Stimulated activated CD4-positive, alpha-beta T cell treated with anti-CD3 and anti-CD28 coated beads, Interleukin-1b, Interleukin-23, amount 100 ng/mL, for 48 hours (primary cell): ENCODE results near the gene CHD9NB.
A peak's percentile ranks its signal among the peaks of the same experiment; 100 is the strongest.
"Not testable (repeated sequence)": the region's sequence is repeated elsewhere in the genome, so short reads cannot be mapped to it uniquely, and the experiment has no call there.

Experiments
- DNase-seq: peaks from one replicate; pipeline ENCODE4 v3.0.0-alpha.2; 2020

CHD9NB gene

GRCh38 chr16:53082509-53082908, 29.8 kb upstream of the CHD9NB start:
- DNase-seq: no peak

DNA sequence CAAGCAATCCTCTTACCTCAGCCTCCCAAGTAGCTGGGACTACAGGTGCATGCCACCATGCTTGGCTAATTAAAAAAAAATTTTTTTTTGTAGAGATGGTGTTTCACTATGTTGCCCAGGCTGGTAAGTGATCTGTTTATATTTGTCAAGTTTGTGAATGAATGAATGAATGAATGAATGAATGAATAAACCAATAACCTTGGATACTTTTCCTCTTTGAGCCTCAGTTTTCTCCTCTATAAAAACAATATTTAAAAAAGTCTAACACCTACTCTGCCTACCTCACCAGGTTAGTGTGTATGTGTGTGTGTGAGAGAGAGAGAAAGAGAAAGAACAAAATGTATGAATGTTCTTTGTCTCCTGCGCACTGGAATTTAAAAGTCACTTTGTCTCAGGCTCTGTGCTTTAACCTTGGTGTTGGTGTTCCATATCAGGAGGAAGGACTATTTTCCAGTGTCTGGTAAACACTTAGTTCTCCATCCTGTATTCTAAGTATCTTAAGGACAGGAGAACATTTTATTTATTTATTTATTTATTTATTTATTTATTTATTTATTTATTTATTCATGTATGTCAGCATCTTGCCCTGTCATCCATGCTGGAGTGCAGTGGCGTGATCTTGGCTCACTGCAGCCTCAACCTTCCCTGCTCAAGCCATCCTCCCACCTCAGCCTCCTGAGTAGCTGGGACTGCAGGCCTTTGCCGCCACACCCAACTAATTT, 29.1 kb upstream of the CHD9NB start:
- no peak for DNase-seq

DNA sequence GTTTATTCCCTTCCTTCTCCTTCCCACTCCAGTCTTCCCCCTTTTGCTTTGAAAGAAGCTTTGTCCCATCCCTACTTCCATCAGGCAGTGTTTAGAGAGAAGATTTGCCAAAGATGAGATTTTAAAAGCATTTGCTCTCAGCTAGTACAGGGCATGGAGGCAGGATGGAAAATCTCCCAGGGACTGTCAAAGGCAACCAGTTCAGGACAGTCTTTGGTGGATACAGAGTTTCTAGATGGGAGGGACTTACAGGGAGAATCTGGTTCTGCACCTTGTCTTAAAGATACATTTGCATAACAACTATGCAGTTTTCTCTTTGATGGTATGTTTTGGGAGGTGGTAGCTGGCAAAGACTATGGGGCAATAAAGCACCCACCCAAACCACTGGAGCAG, 28.3 kb upstream of the CHD9NB start:
- no peak for DNase-seq

DNA sequence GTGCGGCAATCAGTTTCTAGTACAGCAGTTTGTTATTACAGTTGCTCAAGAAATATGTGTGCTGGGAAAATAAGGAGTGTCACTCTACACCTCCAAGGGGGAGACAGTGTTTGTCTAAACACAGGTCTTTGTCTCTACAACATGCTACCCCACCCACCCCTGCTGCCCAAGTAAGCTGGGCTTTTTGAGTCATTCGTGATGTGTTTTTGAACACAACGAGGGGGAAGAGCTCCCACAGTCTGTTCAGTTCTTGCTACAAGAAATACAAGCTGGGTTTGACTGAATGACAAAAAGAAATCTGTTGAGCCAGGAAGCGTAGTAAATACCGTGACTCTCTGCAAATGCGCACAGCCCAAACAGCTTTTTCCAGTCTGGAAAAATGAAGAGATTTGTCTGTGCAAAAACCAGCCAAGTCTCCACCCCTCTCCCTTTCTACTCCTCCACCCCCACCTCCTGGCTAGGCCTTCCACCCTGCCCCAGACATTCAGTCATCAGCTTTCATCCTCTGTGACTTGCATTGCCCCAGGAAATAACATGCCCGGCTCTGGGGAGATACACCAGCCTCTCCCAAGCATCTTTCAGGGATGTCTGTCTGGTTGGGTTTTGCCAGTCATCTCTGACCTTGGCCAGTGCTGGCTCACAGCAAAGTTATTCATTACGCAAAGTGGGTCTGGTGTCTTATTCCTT, 27.8 kb upstream of the CHD9NB start:
- no peak for DNase-seq

DNA sequence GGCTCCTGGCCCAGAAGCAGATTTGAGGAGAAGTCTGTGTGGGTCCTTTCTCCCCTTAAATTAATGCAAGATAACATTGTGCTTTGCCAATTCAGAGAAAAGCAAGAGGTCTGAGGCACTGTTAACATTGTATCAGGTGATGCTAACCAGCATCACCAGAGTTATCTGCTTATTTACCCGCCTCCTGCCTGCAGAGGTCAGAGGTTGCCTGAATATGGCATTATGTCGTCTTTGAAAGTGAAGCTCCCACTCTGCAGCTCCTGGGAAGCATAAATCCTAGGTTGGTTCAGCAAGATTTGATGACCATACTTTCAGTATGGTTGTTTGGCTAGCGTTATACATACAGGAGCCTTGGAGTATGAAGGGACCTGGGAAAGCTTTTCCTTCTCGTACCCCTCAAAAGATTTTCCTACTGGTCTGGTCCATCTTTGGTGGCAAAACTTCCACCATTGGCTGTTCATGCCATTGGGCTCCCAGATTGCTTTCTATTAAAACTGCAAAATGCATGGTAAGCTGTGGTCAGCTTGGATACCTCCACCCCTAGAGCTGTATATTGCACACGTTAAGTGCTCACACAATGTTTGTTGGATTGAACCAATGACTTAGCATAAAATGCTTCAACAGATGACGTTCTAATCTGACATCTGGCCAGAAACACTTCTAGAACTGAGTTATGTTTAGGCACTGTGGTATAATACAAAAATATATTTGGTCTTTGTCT, 26.2 kb upstream of the CHD9NB start:
- DNase-seq: no peak

DNA sequence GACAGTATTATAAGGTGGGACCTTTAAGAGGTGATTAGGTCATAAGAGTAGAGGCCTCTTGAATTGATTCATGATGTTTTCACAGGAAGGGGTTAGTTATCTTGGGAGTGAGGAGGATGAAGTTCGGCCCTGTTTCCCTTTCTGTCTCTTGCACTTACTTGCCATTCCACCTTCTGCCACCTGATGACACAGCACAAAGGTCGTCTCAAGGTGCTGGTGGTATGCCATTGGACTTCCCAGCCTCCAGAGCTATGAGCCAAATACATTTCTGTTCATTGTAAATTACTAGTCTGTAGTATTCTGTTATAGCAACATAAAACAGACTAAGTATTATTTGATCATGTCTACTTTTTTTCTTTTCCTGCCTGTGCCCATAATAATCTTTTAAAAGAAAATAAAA, 25.6 kb upstream of the CHD9NB start:
- DNase-seq: no peak

DNA sequence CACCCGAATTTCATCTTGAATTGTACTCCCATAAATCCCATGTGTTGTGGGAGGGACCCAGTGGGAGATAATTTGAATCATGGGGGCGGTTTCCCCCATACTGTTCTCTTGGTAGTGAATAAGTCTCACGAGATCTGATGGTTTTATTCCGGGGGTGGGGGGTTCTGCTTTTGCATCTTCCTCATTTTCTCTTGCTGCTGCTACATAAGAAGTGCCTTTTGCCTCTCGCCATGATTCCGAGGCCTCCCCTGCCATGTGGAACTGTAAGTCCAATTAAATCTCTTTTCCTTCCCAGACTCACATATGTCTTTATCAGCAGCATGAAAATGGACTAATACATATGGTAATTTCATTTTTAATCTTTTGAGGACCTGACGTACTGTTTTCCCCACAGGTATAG, 22.8 kb upstream of the CHD9NB start:
- DNase-seq: not testable (repeated sequence)

DNA sequence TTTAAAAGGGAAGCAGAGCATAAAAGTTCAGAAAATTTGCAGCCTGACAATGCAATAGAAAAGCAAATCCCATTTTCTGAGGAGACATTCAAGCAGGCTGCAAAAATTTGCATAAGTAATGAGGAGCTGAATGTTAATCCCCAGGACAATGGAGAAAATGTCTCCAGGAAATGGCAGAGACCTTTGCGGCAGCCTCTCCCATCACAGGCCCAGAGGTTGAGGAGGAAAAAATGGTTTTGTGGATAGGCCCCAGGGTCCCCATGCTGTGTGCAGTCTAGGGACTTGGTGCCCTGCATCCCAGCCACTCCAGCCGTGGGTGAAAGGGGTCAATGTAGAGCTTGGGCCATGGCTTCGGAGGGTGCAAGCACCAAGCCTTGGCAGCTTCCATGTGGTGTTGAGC, 21.6 kb upstream of the CHD9NB start:
- not testable (repeated sequence) for DNase-seq

GRCh38 chr16:53073022-53073421, 20.3 kb upstream of the CHD9NB start:
- no peak for DNase-seq

- no peak for DNase-seq
Measured at GRCh38 chr16:53071748-53072301, 19.1 kb upstream of the CHD9NB start.

- DNase-seq: no peak
Measured at GRCh38 chr16:53069772-53070171, 17.1 kb upstream of the CHD9NB start.

DNA sequence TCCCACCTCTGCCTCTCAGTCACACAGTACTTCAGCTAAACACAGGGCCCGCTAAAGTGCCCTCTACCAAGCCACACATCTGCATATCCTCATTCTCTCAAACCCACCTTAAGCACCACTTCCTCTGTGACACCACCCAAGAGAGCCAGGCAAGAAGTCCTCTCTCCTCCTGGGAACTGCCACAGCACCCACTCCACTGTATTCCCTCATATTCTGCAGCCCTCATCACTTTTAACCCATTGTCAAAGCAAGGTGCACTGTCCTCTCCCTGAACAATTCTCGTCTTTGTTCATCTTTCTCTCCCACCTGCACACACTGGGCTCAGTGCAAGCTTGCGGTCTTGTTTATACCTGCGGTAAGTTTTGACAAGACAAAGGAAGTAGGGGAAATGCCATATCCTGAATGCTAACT, 15.7 kb upstream of the CHD9NB start:
- no peak for DNase-seq

DNA sequence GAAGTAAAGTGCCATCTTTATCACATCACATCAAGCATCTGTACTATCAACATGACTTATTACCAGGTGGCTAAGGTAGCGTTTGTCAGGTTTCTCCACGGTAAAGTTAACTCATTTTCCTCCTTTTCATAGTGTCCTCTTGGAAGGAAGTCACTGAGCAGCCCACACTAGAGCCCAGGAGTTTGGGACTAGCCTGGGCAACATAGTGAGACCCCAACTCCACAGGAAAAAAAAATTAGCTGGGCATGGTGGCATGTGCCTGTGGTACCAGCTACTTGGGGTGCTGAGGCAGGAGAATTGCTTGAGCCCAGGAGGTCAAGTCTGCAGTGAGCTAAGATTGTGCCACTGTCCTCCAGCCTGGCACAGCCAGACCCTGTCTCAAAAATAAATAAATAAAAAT, 15.0 kb upstream of the CHD9NB start:
- no peak for DNase-seq

- DNase-seq: no peak
Measured at GRCh38 chr16:53065461-53066061, 12.9 kb upstream of the CHD9NB start.

DNA sequence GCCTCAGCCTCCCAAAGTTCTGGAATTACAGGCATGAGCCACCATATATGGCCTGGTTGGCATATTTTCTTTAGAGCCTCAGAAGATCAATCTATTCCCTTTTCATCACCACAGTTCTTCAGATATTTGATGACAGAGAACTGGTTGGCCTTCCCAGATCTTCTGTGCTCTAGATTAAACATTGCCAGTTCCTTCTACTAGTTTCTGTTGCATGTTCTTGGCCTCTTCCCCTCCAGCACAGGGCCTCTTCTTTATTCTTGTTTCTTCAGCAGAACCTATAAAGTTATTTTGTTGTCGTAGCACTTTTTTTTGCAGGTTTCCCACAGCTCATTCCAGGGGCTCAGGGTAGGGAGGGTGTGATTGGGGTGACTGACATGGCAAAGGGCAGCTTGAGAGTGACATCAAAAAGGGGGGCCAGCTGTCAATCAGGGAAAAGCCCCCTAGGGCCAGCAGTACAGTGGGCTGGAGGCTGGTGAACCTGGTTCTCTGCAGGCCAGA, 11.4 kb upstream of the CHD9NB start:
- no peak for DNase-seq

DNA sequence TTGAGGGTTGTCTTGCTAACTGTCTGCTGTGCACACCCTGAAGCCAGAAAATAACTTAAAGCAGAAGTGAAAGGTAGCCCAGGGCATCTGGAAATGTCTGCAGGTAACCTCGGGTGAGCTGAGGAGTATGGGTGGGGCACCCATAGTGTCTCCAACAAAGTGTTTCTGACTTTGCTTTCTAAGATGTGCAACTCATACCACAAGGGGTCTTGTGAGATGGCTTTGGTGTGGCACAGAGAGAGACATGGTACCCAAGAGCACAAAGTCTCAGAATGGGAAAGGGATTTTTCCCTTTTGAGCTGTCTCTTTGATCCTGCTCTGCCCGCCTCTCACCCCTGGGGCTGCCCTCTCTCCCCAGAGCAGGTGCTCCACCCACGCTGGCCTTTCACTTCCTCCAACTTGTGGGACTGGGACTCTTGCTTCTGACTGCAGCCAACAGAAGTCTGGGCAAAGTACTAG, 9.0 kb upstream of the CHD9NB start:
- DNase-seq: peak; percentile 28

GRCh38 chr16:53061256-53061655, 8.6 kb upstream of the CHD9NB start:
- no peak for DNase-seq

DNA sequence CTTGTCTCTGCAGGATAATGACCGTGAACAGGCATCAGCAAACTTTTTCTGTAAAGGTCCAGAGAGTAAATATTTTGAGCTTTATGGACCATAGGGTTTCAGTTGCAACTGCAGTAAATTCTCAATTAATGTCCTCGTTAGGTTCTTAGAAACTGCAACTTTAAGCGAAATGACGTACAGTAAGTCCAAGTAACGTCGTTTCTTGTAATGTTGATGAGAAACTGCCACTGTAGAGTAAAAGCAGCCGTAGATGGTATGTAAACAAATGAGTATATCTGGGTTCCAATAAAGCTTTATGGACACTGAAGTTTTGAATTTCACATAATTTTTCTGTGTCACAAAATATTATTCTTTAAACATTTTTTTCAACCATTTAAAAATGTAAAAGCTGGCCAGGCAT, 7.0 kb upstream of the CHD9NB start:
- no peak for DNase-seq

- DNase-seq: no peak
Measured at GRCh38 chr16:53058882-53059281, 6.2 kb upstream of the CHD9NB start.

DNA sequence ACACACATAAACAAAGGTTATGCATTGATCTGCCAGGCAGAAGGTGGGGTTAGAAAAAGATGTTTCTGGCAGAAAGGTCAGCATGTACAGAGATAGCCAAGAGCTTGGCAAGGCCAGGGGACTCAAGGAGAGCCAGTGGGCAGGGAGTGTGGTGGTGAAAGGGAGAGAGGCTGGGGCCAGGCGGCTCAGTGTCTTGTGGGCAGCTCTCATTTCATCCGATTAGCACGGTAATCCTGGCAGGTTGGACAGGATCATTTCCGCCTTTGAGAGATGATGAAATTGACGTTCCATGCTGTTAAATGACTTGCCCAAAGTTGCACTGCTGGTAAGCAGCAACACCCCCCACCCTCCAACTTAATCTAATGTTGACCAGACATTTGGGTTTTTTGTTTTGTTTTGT, 5.7 kb upstream of the CHD9NB start:
- no peak for DNase-seq

DNA sequence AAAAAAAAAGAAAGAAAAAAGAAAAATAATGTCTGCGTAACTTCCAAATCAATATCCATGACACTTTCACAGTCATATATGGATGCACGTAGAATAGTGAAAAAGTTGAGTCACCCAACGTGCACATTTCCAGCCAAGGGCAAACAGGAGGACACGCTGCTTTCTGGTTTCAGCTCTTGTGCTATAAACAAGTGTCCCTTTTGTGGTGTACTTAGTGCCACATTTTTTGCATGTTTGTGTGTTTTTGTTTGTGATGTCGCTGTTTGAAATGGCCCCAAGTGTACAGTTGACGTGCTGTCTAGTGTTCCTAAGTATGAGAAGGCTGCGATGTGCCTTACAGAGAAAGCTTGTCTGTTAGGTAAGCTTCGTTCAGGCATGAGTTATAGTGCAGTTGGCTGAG, 5.0 kb upstream of the CHD9NB start:
- no peak for DNase-seq

DNA sequence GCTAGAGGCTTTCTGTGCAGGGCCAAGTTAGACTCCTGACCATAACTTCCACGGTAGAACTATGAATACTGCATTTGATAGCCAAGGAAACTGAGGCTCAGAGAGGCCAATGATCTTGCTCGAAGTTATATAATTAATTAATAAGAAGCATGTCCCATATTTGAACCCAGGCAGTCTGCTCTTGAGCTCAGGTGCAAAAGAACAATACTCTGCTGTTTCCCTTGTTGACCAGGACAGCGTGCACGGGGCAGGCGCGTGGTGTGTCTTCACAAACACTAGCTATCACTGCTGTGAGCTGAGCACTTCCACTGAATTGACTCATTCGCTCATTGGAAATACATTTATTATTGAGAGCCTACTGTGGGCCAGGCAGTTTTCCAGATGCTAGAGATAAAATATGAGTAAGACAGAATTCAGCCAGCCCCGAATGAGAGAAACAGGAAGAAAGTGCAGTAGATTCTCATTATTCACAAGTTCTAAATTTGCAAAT, 3.7 kb upstream of the CHD9NB start:
- no peak for DNase-seq
